Thyroid gland (tissue), 4 donors: ENCODE measurements around the gene SHC4.

Source experiments
- CTCF ChIP-seq, 6 experiments: fragments of 200-600 bp in 3 of 6; fragments of 450-650 bp in 3 of 6; sonication (generic) in 3 of 6; IDR thresholded peaks; one replicate each; pipeline ENCODE4 v1.5.1; 2016 to 2019; ENCODE audit warnings: antibody characterized with exemption in 6 of 6, mild to moderate bottlenecking in 2 of 6, inconsistent platforms in 1 of 6, moderate library complexity in 1 of 6
- POLR2A ChIP-seq, 2 donors: fragments of 450-650 bp; IDR thresholded peaks; one replicate each; pipeline ENCODE4 v1.6.1; 2017; ENCODE audit warnings: antibody characterized with exemption in 2 of 2, mild to moderate bottlenecking in 2 of 2, moderate library complexity in 1 of 2

- TF ChIP-seq CTCF (IDR thresholded peaks at IDR 0.05) (peak in 4 of 6 experiments; percentile 55 to 75 (median 64)), POLR2A (IDR thresholded peaks at IDR 0.05) (no peak)
Measured at GRCh38 chr15:48855501-48856440, 107.9 kb downstream of the SHC4 start.
